ENCODE results near the gene ZFP91.

- TF ChIP-seq, protein P1, sequence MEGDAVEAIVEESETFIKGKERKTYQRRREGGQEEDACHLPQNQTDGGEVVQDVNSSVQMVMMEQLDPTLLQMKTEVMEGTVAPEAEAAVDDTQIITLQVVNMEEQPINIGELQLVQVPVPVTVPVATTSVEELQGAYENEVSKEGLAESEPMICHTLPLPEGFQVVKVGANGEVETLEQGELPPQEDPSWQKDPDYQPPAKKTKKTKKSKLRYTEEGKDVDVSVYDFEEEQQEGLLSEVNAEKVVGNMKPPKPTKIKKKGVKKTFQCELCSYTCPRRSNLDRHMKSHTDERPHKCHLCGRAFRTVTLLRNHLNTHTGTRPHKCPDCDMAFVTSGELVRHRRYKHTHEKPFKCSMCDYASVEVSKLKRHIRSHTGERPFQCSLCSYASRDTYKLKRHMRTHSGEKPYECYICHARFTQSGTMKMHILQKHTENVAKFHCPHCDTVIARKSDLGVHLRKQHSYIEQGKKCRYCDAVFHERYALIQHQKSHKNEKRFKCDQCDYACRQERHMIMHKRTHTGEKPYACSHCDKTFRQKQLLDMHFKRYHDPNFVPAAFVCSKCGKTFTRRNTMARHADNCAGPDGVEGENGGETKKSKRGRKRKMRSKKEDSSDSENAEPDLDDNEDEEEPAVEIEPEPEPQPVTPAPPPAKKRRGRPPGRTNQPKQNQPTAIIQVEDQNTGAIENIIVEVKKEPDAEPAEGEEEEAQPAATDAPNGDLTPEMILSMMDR (IDR thresholded peaks at IDR 0.05), result no peak
- TF ChIP-seq POLR2A (IDR thresholded peaks at IDR 0.05), result no peak
Measured at GRCh38 chr11:58608331-58608730, 29.5 kb downstream of the ZFP91 start.

Measured in adrenal gland (tissue), 5 donors.